ENCODE results near the gene MMP26.

DNA sequence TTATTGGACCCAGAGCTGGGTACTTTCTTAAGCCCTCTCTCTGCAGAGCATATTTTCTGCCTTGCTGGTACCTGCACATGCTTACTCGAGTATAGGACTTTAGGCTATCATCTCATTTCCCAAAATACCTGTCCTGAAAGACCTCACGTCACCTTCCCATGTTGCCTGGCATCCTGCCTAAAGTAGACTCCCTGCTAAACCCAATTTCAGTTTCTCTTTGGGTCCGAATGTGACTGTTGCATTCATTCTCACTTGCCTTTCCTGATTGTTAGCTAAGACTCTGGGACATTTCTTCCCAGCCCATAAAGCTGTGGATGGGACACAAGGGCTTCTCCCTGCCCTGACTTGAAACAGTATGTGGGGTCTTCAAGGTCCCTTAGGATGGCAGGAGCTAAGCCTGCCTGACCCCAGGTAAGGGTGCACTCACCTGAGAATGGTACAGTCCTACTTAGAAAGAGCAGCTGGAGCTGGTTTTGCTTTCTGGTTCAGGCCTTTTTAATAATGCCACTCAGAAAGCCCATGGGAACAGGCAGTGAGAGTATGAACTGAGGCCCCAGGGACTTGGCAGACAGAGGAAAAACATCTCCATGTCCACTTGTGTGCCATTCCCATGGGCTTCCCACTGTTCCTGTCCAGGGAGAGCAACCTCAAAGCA, 19.8 kb upstream of the MMP26 start:
- TF ChIP-seq POLR2A (IDR thresholded peaks at IDR 0.05; ENCODE audit: low read length), result no peak
- TF ChIP-seq GATA1 (IDR thresholded peaks at IDR 0.05; ENCODE audit: low read depth, low read length), result no peak

Measured in erythroblast (primary cell).